HepG2 (cell line): Measurements from ENCODE around the gene HPD. TPM values are rescaled to one million over a fixed set of nuclear protein-coding genes. Genes with fewer than 3 reads are reported as not detected.

Source experiments
- BCL3 ChIP-seq: sonication (generic); formaldehyde crosslinking; IDR thresholded peaks from 2 replicates; pipeline ENCODE4 v1.5.1; 2020; ENCODE audit warnings: mild to moderate bottlenecking, missing genetic modification reagents, moderate library complexity
- KAT7 ChIP-seq: IDR thresholded peaks from 2 replicates; pipeline ENCODE4 v1.6.1; 2018; ENCODE audit warnings: borderline replicate concordance, missing compliant biosample characterization
- KDM2A ChIP-seq: sonication (generic); formaldehyde crosslinking; IDR thresholded peaks from 2 replicates; pipeline ENCODE4 v1.4.0; 2020; ENCODE audit warnings: low read depth, missing genetic modification reagents, borderline replicate concordance
- PCBP1 ChIP-seq: fragments of 200-400 bp; formaldehyde crosslinking; IDR thresholded peaks from 2 replicates; pipeline ENCODE4 v1.6.1; 2017; ENCODE audit warnings: mild to moderate bottlenecking, low read depth, low read length, borderline replicate concordance
- PLRG1 ChIP-seq: fragments of 450-650 bp; conservative IDR thresholded peaks from 2 replicates; pipeline ENCODE4 v1.6.1; 2016
- SMAD1 ChIP-seq: sonication (generic); formaldehyde crosslinking; IDR thresholded peaks from 2 replicates; pipeline ENCODE4 v1.4.0; 2020; ENCODE audit warnings: missing genetic modification reagents, low read depth, mild to moderate bottlenecking, borderline replicate concordance
- THAP11 ChIP-seq: IDR thresholded peaks from 2 replicates; pipeline ENCODE4 v1.6.1; 2016; ENCODE audit warnings: missing biosample characterization, missing genetic modification reagents
- ZBTB2 ChIP-seq: sonication (generic); formaldehyde crosslinking; IDR thresholded peaks from 2 replicates; pipeline ENCODE4 v1.8.0; 2022; ENCODE audit warnings: low read depth, missing genetic modification reagents
- ZBTB3 ChIP-seq: sonication (generic); formaldehyde crosslinking; IDR thresholded peaks from 2 replicates; pipeline ENCODE4 v1.4.0; 2020; ENCODE audit warnings: low read depth, mild to moderate bottlenecking, moderate library complexity, missing genetic modification reagents, borderline replicate concordance
- ZNF605 ChIP-seq: sonication (generic); formaldehyde crosslinking; IDR thresholded peaks from 2 replicates; pipeline ENCODE4 v1.8.0; 2022; ENCODE audit warnings: mild to moderate bottlenecking, missing genetic modification reagents
- ZNF614 ChIP-seq: IDR thresholded peaks from 2 replicates; pipeline ENCODE4 v1.6.1; 2018; ENCODE audit warnings: missing biosample characterization, missing genetic modification reagents, inconsistent platforms, borderline replicate concordance
- ZNF772 ChIP-seq: sonication (generic); formaldehyde crosslinking; IDR thresholded peaks from 2 replicates; pipeline ENCODE4 v1.5.0; 2020; ENCODE audit warnings: mild to moderate bottlenecking, missing genetic modification reagents
- polyA plus RNA-seq, 8 experiments: library from polyadenylated mRNA; depleted of rRNA in 3 of 8; stranded (reverse) in 7 of 8; unstranded in 1 of 8; fragments of >200 nt; fragmentation: Illumina TruSeq in 4 of 8; extraction: Trizol in 4 of 8; gene quantifications; 2 replicates each; pipeline versions ENCODE4 v1.2.1 to v1.2.3, GENCODE V29; 2011 to 2016; ENCODE audit warnings: low read depth in 4 of 8, missing spikeins in 1 of 8, mixed read lengths in 1 of 8; ENCODE audit not compliant: insufficient read depth in 1 of 8
- total RNA-seq, 5 experiments: library from RNA; depleted of rRNA; stranded (reverse); fragments of >200 nt; fragmentation: Illumina TruSeq; extraction: Trizol; gene quantifications; 2 replicates each; pipeline ENCODE4 v1.2.3, GENCODE V29; 2016; ENCODE audit warnings: low read depth in 1 of 5
- TF ChIP-seq, protein P1 (sequence below): sonication (generic); formaldehyde crosslinking; IDR thresholded peaks from 2 replicates; pipeline ENCODE4 v1.4.0; 2020; ENCODE audit warnings: missing genetic modification reagents, borderline replicate concordance
- TF ChIP-seq, protein P2 (sequence below): sonication (generic); formaldehyde crosslinking; IDR thresholded peaks from 2 replicates; pipeline ENCODE4 v1.8.0; 2022; ENCODE audit warnings: mild to moderate bottlenecking, missing genetic modification reagents
- TF ChIP-seq, protein P3 (sequence below): sonication (generic); formaldehyde crosslinking; IDR thresholded peaks from 2 replicates; pipeline ENCODE4 v1.4.0; 2020; ENCODE audit warnings: missing genetic modification reagents

HPD gene
- total and polyA plus RNA-seq, 2 of the 13 experiments (the other 11 are each of a cell fraction or from before 2014, with no cell fraction given): 120 to 195 TPM

GRCh38 chr12:121858662-121859572 lies at the start of gene HPD (continued):
- TF ChIP-seq, protein P1, sequence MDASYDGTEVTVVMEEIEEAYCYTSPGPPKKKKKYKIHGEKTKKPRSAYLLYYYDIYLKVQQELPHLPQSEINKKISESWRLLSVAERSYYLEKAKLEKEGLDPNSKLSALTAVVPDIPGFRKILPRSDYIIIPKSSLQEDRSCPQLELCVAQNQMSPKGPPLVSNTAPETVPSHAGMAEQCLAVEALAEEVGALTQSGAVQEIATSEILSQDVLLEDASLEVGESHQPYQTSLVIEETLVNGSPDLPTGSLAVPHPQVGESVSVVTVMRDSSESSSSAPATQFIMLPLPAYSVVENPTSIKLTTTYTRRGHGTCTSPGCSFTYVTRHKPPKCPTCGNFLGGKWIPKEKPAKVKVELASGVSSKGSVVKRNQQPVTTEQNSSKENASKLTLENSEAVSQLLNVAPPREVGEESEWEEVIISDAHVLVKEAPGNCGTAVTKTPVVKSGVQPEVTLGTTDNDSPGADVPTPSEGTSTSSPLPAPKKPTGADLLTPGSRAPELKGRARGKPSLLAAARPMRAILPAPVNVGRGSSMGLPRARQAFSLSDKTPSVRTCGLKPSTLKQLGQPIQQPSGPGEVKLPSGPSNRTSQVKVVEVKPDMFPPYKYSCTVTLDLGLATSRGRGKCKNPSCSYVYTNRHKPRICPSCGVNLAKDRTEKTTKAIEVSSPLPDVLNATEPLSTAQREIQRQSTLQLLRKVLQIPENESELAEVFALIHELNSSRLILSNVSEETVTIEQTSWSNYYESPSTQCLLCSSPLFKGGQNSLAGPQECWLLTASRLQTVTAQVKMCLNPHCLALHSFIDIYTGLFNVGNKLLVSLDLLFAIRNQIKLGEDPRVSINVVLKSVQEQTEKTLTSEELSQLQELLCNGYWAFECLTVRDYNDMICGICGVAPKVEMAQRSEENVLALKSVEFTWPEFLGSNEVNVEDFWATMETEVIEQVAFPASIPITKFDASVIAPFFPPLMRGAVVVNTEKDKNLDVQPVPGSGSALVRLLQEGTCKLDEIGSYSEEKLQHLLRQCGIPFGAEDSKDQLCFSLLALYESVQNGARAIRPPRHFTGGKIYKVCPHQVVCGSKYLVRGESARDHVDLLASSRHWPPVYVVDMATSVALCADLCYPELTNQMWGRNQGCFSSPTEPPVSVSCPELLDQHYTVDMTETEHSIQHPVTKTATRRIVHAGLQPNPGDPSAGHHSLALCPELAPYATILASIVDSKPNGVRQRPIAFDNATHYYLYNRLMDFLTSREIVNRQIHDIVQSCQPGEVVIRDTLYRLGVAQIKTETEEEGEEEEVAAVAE (CRISPR knock-in tag): peak; percentile 44; the same call in 1 of the 2 replicates
- peak; percentile 72; the same call in 1 of the 2 replicates for TF ChIP-seq KAT7 (CRISPR knock-in tag)
- TF ChIP-seq ZNF605 (CRISPR knock-in tag): peak; percentile 47; the same call in 1 of the 2 replicates
- TF ChIP-seq KDM2A (CRISPR knock-in tag): peak; percentile 52
- TF ChIP-seq, protein P2, sequence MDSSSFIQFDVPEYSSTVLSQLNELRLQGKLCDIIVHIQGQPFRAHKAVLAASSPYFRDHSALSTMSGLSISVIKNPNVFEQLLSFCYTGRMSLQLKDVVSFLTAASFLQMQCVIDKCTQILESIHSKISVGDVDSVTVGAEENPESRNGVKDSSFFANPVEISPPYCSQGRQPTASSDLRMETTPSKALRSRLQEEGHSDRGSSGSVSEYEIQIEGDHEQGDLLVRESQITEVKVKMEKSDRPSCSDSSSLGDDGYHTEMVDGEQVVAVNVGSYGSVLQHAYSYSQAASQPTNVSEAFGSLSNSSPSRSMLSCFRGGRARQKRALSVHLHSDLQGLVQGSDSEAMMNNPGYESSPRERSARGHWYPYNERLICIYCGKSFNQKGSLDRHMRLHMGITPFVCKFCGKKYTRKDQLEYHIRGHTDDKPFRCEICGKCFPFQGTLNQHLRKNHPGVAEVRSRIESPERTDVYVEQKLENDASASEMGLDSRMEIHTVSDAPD (CRISPR knock-in tag): no peak; the same call in 1 of the 2 replicates
- peak; percentile 18; the same call in 1 of the 2 replicates for TF ChIP-seq ZNF614
- TF ChIP-seq ZBTB3 (CRISPR knock-in tag): no peak
- TF ChIP-seq PLRG1: no peak
- TF ChIP-seq BCL3 (CRISPR knock-in tag): peak; percentile 54; the same call in 1 of the 2 replicates
- no peak for TF ChIP-seq PCBP1
- no peak for TF ChIP-seq ZBTB2 (CRISPR knock-in tag)
- TF ChIP-seq ZNF772: peak; percentile 47; the same call in 1 of the 2 replicates
- peak; percentile 35; the same call in 1 of the 2 replicates for TF ChIP-seq SMAD1 (CRISPR knock-in tag)
- TF ChIP-seq, protein P3, sequence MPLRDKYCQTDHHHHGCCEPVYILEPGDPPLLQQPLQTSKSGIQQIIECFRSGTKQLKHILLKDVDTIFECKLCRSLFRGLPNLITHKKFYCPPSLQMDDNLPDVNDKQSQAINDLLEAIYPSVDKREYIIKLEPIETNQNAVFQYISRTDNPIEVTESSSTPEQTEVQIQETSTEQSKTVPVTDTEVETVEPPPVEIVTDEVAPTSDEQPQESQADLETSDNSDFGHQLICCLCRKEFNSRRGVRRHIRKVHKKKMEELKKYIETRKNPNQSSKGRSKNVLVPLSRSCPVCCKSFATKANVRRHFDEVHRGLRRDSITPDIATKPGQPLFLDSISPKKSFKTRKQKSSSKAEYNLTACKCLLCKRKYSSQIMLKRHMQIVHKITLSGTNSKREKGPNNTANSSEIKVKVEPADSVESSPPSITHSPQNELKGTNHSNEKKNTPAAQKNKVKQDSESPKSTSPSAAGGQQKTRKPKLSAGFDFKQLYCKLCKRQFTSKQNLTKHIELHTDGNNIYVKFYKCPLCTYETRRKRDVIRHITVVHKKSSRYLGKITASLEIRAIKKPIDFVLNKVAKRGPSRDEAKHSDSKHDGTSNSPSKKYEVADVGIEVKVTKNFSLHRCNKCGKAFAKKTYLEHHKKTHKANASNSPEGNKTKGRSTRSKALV (CRISPR knock-in tag): 0 out of 2 replicates have a peak, but pooled peaks have one; percentile 67
- peak; percentile 55; the same call in 1 of the 2 replicates for TF ChIP-seq THAP11 (CRISPR knock-in tag)
